PC-9 (cell line): ENCODE measurements around the gene ASTL. TPM values are rescaled to one million over a fixed set of nuclear protein-coding genes. Genes with fewer than 3 reads are reported as not detected.

Source experiments
- BruUV-seq: library from RNA; stranded (reverse); fragments of 400-500 nt; replicated peaks from 2 replicates; lab custom pipeline; 2021; lab: Mats Ljungman, UMichigan
- CTCF ChIA-PET: fragments of 300-600 bp; sonication (Branson Sonifier 250); formaldehyde crosslinking; loops from one replicate; lab custom pipeline; 2022; ENCODE audit warnings: antibody characterized with exemption; lab: Charles Lee
- POLR2A ChIA-PET: fragments of 300-600 bp; sonication (Branson Sonifier 250); formaldehyde crosslinking; loops from one replicate; lab custom pipeline; 2022; ENCODE audit warnings: antibody characterized with exemption; ENCODE audit not compliant: unreplicated experiment; lab: Charles Lee
- DNase-seq, 2 experiments: peaks; one replicate each; pipeline versions ENCODE4 v3.0.0 to v3.0.0-alpha.2; 2015 to 2022; ENCODE audit warnings: mixed read lengths in 1 of 2
- H2AFZ ChIP-seq: fragments of 200-600 bp; sonication (generic); 2 replicates; pipeline ENCODE4 v1.8.1; 2017; ENCODE audit warnings: antibody characterized with exemption
- H3F3A ChIP-seq: fragments of 200-600 bp; sonication (generic); 2 replicates; pipeline ENCODE4 v1.8.1; 2017; ENCODE audit warnings: antibody characterized with exemption, mild to moderate bottlenecking, low read depth; ENCODE audit not compliant: insufficient read depth
- H3K27ac ChIP-seq: fragments of 200-600 bp; sonication (generic); 2 replicates; pipeline ENCODE4 v1.6.1; 2016; ENCODE audit warnings: mixed run types
- H3K27me3 ChIP-seq: fragments of 200-600 bp; sonication (generic); 2 replicates; pipeline ENCODE4 v1.6.1; 2016; ENCODE audit warnings: low read depth, mixed run types; ENCODE audit not compliant: insufficient read depth
- H3K36me3 ChIP-seq: fragments of 200-600 bp; sonication (generic); 2 replicates; pipeline ENCODE4 v1.6.1; 2016; ENCODE audit warnings: low read depth, mixed run types
- H3K4me1 ChIP-seq: fragments of 200-600 bp; sonication (generic); replicated peaks from 2 replicates; pipeline ENCODE4 v1.6.1; 2016; ENCODE audit warnings: mixed run types; ENCODE audit not compliant: insufficient read depth
- H3K4me2 ChIP-seq: fragments of 200-600 bp; sonication (generic); 2 replicates; pipeline ENCODE4 v1.6.1; 2017; ENCODE audit warnings: mixed run types
- H3K4me3 ChIP-seq: fragments of 200-600 bp; sonication (generic); 2 replicates; pipeline ENCODE4 v1.6.1; 2016; ENCODE audit warnings: mixed run types
- H3K79me2 ChIP-seq: fragments of 200-600 bp; sonication (generic); 2 replicates; pipeline ENCODE4 v1.6.1; 2017; ENCODE audit warnings: low read depth, mixed run types
- H3K9me2 ChIP-seq: fragments of 200-600 bp; sonication (generic); 2 replicates; pipeline ENCODE4 v1.8.1; 2017; ENCODE audit warnings: mild to moderate bottlenecking; ENCODE audit not compliant: insufficient read depth
- H3K9me3 ChIP-seq: fragments of 200-600 bp; sonication (generic); 2 replicates; pipeline ENCODE4 v1.8.1; 2016; ENCODE audit warnings: low read depth; ENCODE audit not compliant: insufficient read depth
- H4K20me1 ChIP-seq: fragments of 200-600 bp; sonication (generic); 2 replicates; pipeline ENCODE4 v1.8.1; 2017; ENCODE audit not compliant: insufficient read depth
- CTCF ChIP-seq: fragments of 200-600 bp; sonication (generic); conservative IDR thresholded peaks from 2 replicates; pipeline ENCODE4 v1.6.1; 2017; ENCODE audit warnings: mixed run types, antibody characterized with exemption, mild to moderate bottlenecking, moderate library complexity
- EZH2 ChIP-seq: fragments of 200-600 bp; sonication (generic); IDR thresholded peaks from 2 replicates; pipeline ENCODE4 v1.8.0; 2017; ENCODE audit warnings: antibody characterized with exemption, low read depth
- intact Hi-C: fragments of 100-400 bp; cut with micrococcal nuclease; formaldehyde crosslinking; loops from one replicate; pipeline ENCODE4 v1.10.0; 2022; ENCODE audit not compliant: unreplicated experiment
- total RNA-seq: library from RNA; stranded (reverse); gene quantifications from 2 replicates; pipeline ENCODE4 v1.2.3, GENCODE V29; 2021

ASTL gene
- total RNA-seq, 1 experiment from 2014 or later: not detected

- no peaks in the 10 kb centered on the region for H3K27me3 ChIP-seq
- no peak overlapping the region for H3K4me3 ChIP-seq
- TF ChIP-seq EZH2 (no peak), CTCF (no peak)
- no peaks in the 10 kb centered on the region for H4K20me1 ChIP-seq
- no peaks in the 10 kb centered on the region for H3K4me1 ChIP-seq
- no peaks in the 10 kb centered on the region for H3K9me3 ChIP-seq
- POLR2A ChIA-PET: no interaction called here
- no peaks in the 10 kb centered on the region for H3K79me2 ChIP-seq
- H3K27ac ChIP-seq: no peak overlapping the region
- DNase-seq: no peak
- H2AFZ ChIP-seq: no peak overlapping the region
- intact Hi-C loops: no loop called here
- H3K4me2 ChIP-seq: no peak overlapping the region
- no TSS peak for BruUV-seq
- no peaks in the 10 kb centered on the region for H3F3A ChIP-seq
- no peaks in the 10 kb centered on the region for H3K9me2 ChIP-seq
- CTCF ChIA-PET: interaction anchor here (0.6 kb wide), 1 partner anchor 118 kb away, joined by 3 read pairs; no protein-coding TSS in a partner anchor
- H3K36me3 ChIP-seq: no peaks in the 10 kb centered on the region
Measured at GRCh38 chr2:96083064-96083939, 55.0 kb downstream of the ASTL start.

GRCh38 chr2:96082211-96083063 is 55.9 kb downstream of the ASTL start:
- no peak for DNase-seq
- POLR2A ChIA-PET: no interaction called here
- no peak overlapping the region for H3K4me2 ChIP-seq
- H3K79me2 ChIP-seq: no peaks in the 10 kb centered on the region
- no peaks in the 10 kb centered on the region for H3K4me1 ChIP-seq
- no peak overlapping the region for H3K4me3 ChIP-seq
- intact Hi-C loops: no loop called here
- no peaks in the 10 kb centered on the region for H3K9me2 ChIP-seq
- no peaks in the 10 kb centered on the region for H3K9me3 ChIP-seq
- H3K36me3 ChIP-seq: no peaks in the 10 kb centered on the region
- no peak overlapping the region for H3K27ac ChIP-seq
- TF ChIP-seq CTCF (no peak), EZH2 (no peak)
- H3F3A ChIP-seq: no peaks in the 10 kb centered on the region
- CTCF ChIA-PET: interaction anchor here (0.6 kb wide), 1 partner anchor 20 kb away, joined by 5 read pairs; no protein-coding TSS in a partner anchor
- H3K27me3 ChIP-seq: no peaks in the 10 kb centered on the region; the same call in 1 of the 2 replicates
- H4K20me1 ChIP-seq: no peaks in the 10 kb centered on the region
- BruUV-seq: no TSS peak
- H2AFZ ChIP-seq: no peak overlapping the region

DNA sequence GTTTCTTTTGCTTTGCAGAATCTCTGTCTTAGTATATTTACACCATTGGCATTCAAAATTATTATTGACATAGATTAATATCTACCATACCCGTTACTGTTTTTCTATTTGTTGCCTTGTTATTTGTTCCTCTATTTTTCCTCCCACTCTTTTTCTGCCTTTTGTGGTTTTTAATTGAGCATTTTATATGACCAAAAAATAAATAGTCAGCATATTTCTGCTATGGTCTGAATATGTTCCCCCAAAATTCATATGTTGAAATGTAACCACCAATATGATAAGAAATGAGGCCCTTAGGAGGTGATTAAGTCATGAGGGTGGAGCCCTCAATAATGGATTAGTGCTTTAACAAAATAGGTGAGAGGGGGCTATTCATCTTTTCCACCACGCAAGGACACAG is 57.3 kb downstream of the ASTL start:
- Histone ChIP-seq H3K4me1 (no peaks in the 10 kb centered on the region), H2AFZ (no peak overlapping the region), H3K4me2 (no peak overlapping the region), H3F3A (no peaks in the 10 kb centered on the region), H3K36me3 (no peaks in the 10 kb centered on the region), H4K20me1 (no peaks in the 10 kb centered on the region), H3K27me3 (no peaks in the 10 kb centered on the region; the same call in 1 of the 2 replicates), H3K9me2 (no peaks in the 10 kb centered on the region), H3K4me3 (no peak overlapping the region), H3K79me2 (no peaks in the 10 kb centered on the region), H3K9me3 (no peaks in the 10 kb centered on the region; the same call in 1 of the 2 replicates), H3K27ac (no peak overlapping the region)
- ChIA-PET POLR2A (no interaction called here), CTCF (no interaction called here)
- no TSS peak for BruUV-seq
- intact Hi-C loops: no loop called here
- DNase-seq: no peak
- no peak for TF ChIP-seq CTCF
- no peak for TF ChIP-seq EZH2
